ENCODE results near the gene GBP2. TPM values are rescaled to one million over a fixed set of nuclear protein-coding genes. Genes with fewer than 3 reads are reported as not detected.

Gene GBP2
- total RNA-seq, 1 donor = 55.0 TPM

DNA sequence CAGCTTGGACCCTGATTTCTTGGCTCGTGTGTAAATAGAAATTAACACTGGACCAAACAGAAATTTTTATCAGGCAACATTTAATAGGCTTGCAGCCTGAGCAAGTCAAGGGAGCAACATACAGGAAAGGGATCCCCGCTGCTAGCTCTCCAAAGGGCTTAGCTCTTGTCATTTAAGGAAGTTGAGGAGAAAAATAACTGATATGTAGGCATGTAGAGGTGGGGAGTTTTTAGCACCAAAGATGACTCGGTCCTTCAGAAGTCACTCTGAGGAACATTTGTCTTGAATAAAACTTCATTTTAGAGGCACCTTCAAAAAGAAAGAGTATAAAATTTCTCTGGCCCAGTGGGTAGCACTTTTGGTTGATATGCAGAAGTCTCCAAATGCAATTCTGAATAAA, 27.1 kb downstream of the GBP2 start:
- no peaks in the 10 kb centered on the region for H4K20me1 ChIP-seq (ENCODE audit: insufficient read depth, low read length)
- no peak for DNase-seq (ENCODE audit: insufficient read length, low spot score, missing footprints)
- H3K4me2 ChIP-seq (ENCODE audit: insufficient read depth, low read length) = no peak overlapping the region
- no peaks in the 10 kb centered on the region for H3K9me3 ChIP-seq (ENCODE audit: low read depth, low read length)
- H3K79me2 ChIP-seq (ENCODE audit: insufficient read depth, low read length) = no peaks in the 10 kb centered on the region
- TF ChIP-seq, protein P1, sequence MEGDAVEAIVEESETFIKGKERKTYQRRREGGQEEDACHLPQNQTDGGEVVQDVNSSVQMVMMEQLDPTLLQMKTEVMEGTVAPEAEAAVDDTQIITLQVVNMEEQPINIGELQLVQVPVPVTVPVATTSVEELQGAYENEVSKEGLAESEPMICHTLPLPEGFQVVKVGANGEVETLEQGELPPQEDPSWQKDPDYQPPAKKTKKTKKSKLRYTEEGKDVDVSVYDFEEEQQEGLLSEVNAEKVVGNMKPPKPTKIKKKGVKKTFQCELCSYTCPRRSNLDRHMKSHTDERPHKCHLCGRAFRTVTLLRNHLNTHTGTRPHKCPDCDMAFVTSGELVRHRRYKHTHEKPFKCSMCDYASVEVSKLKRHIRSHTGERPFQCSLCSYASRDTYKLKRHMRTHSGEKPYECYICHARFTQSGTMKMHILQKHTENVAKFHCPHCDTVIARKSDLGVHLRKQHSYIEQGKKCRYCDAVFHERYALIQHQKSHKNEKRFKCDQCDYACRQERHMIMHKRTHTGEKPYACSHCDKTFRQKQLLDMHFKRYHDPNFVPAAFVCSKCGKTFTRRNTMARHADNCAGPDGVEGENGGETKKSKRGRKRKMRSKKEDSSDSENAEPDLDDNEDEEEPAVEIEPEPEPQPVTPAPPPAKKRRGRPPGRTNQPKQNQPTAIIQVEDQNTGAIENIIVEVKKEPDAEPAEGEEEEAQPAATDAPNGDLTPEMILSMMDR (IDR thresholded peaks at IDR 0.05; ENCODE audit: extremely low read depth, low read depth, low read length) = no peak
- H3K36me3 ChIP-seq (ENCODE audit: insufficient read depth, low read length) = no peaks in the 10 kb centered on the region
- H3K4me3 ChIP-seq (ENCODE audit: insufficient read depth, low read length) = no peak overlapping the region
- H3K4me1 ChIP-seq (ENCODE audit: insufficient read depth, low read length) = no peaks in the 10 kb centered on the region
- H3K27ac ChIP-seq (ENCODE audit: low read depth, low read length) = no peak overlapping the region
- no peaks in the 10 kb centered on the region for H3K27me3 ChIP-seq (ENCODE audit: insufficient read depth, low read length)
- H2AFZ ChIP-seq (ENCODE audit: low read length) = no peak overlapping the region

- Histone ChIP-seq H2AFZ (ENCODE audit: low read length) (no peak overlapping the region), H3K4me1 (ENCODE audit: insufficient read depth, low read length) (no peaks in the 10 kb centered on the region)
Measured at GRCh38 chr1:89095737-89096136, 30.2 kb downstream of the GBP2 start.

DNA sequence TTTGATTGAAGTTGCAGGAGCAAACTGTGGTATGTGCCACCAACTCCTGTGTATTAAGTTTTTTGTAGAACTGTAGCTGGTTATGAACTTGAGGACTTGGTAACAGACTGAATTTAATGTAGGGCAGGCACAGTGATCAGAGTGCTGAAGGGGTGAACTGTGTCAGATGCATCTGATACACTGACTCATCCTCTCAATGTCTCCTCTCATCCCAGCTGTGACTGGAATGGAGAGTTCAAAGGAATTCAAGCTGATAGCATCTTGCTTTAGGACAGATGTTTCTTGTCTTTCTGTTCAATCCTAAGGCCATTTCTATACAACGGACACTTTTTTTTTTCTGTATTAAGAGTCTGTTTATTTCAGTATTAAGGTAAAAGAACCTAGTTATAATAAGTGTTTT, 36.0 kb downstream of the GBP2 start:
- H3K4me3 ChIP-seq (ENCODE audit: insufficient read depth, low read length) = no peak overlapping the region
- H3K36me3 ChIP-seq (ENCODE audit: insufficient read depth, low read length) = no peaks in the 10 kb centered on the region
- no peak for DNase-seq (ENCODE audit: insufficient read length, low spot score, missing footprints)
- TF ChIP-seq, protein P1 (IDR thresholded peaks at IDR 0.05; ENCODE audit: extremely low read depth, low read depth, low read length) = no peak
- no peaks in the 10 kb centered on the region for H3K9me3 ChIP-seq (ENCODE audit: low read depth, low read length)
- no peaks in the 10 kb centered on the region for H3K4me1 ChIP-seq (ENCODE audit: insufficient read depth, low read length)
- H3K27me3 ChIP-seq (ENCODE audit: insufficient read depth, low read length) = no peaks in the 10 kb centered on the region
- no peak overlapping the region for H2AFZ ChIP-seq (ENCODE audit: low read length)
- no peaks in the 10 kb centered on the region for H3K79me2 ChIP-seq (ENCODE audit: insufficient read depth, low read length)
- H3K4me2 ChIP-seq (ENCODE audit: insufficient read depth, low read length) = no peak overlapping the region
- no peak overlapping the region for H3K27ac ChIP-seq (ENCODE audit: low read depth, low read length)
- no peaks in the 10 kb centered on the region for H4K20me1 ChIP-seq (ENCODE audit: insufficient read depth, low read length)

More at GRCh38 chr1:89095737-89096136, 30.2 kb downstream of the GBP2 start:
- Histone ChIP-seq H4K20me1 (ENCODE audit: insufficient read depth, low read length) (no peaks in the 10 kb centered on the region), H3K36me3 (ENCODE audit: insufficient read depth, low read length) (no peaks in the 10 kb centered on the region), H3K79me2 (ENCODE audit: insufficient read depth, low read length) (no peaks in the 10 kb centered on the region), H3K4me3 (ENCODE audit: insufficient read depth, low read length) (no peak overlapping the region), H3K27ac (ENCODE audit: low read depth, low read length) (no peak overlapping the region), H3K4me2 (ENCODE audit: insufficient read depth, low read length) (no peak overlapping the region), H3K27me3 (ENCODE audit: insufficient read depth, low read length) (no peaks in the 10 kb centered on the region), H3K9me3 (ENCODE audit: low read depth, low read length) (no peaks in the 10 kb centered on the region)
- TF ChIP-seq, protein P1 (IDR thresholded peaks at IDR 0.05; ENCODE audit: extremely low read depth, low read depth, low read length) = no peak
- no peak for DNase-seq (ENCODE audit: insufficient read length, low spot score, missing footprints)

DNA sequence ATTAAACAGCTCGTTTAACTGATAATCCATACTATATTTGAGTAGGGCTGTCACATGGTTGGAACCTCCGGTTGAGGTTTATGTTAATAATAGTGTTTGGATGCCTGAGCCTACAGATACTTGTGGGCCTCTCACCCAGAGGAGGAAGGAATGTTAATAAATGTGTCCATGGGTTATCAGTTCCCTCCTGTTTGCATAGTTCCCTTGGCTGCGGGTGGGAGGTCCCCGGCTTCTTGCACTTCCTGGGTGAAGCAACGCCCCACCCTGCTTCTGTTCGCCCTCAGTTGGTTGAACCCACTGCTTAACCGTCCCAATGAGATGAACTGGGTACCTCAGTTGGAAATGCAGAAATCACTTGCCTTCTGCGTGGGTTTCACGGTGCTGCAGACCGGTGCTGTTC, 37.3 kb downstream of the GBP2 start:
- no peak overlapping the region for H3K4me2 ChIP-seq (ENCODE audit: insufficient read depth, low read length)
- DNase-seq (ENCODE audit: insufficient read length, low spot score, missing footprints) = no peak
- H4K20me1 ChIP-seq (ENCODE audit: insufficient read depth, low read length) = no peaks in the 10 kb centered on the region
- H3K27ac ChIP-seq (ENCODE audit: low read depth, low read length) = no peak overlapping the region
- H3K4me3 ChIP-seq (ENCODE audit: insufficient read depth, low read length) = no peak overlapping the region
- no peaks in the 10 kb centered on the region for H3K9me3 ChIP-seq (ENCODE audit: low read depth, low read length)
- H3K36me3 ChIP-seq (ENCODE audit: insufficient read depth, low read length) = no peaks in the 10 kb centered on the region
- no peaks in the 10 kb centered on the region for H3K27me3 ChIP-seq (ENCODE audit: insufficient read depth, low read length)
- H2AFZ ChIP-seq (ENCODE audit: low read length) = no peak overlapping the region
- TF ChIP-seq, protein P1 (IDR thresholded peaks at IDR 0.05; ENCODE audit: extremely low read depth, low read depth, low read length) = no peak
- H3K4me1 ChIP-seq (ENCODE audit: insufficient read depth, low read length) = no peaks in the 10 kb centered on the region
- no peaks in the 10 kb centered on the region for H3K79me2 ChIP-seq (ENCODE audit: insufficient read depth, low read length)
